Activated CD4-positive, alpha-beta T cell treated with anti-CD3 and anti-CD28 coated beads for 1 hour (primary cell): ENCODE results near the gene ZNF32.
"Not testable (repeated sequence)": the region's sequence is repeated elsewhere in the genome, so short reads cannot be mapped to it uniquely, and the experiment has no call there.

Experiments used
- DNase-seq: peaks from one replicate; pipeline ENCODE4 v3.0.0-alpha.2; 2020

Gene ZNF32

GRCh38 chr10:43679509-43679908, 30.8 kb upstream of the ZNF32 start:
- DNase-seq, result no peak

GRCh38 chr10:43678654-43679053, 30.0 kb upstream of the ZNF32 start:
- DNase-seq, result no peak

- DNase-seq, result no peak
Measured at GRCh38 chr10:43676901-43677300, 28.2 kb upstream of the ZNF32 start.

- no peak for DNase-seq
Measured at GRCh38 chr10:43676331-43676730, 27.6 kb upstream of the ZNF32 start.

GRCh38 chr10:43674553-43675210, 26.0 kb upstream of the ZNF32 start:
- no peak for DNase-seq

- DNase-seq, result no peak
Measured at GRCh38 chr10:43673471-43673870, 24.8 kb upstream of the ZNF32 start.

- DNase-seq, result no peak
Measured at GRCh38 chr10:43671659-43672531, 23.2 kb upstream of the ZNF32 start.

GRCh38 chr10:43669386-43669785, 20.7 kb upstream of the ZNF32 start:
- DNase-seq, result no peak

- DNase-seq, result no peak
Measured at GRCh38 chr10:43667761-43668386, 19.2 kb upstream of the ZNF32 start.

- no peak for DNase-seq
Measured at GRCh38 chr10:43667317-43667731, 18.6 kb upstream of the ZNF32 start.

- DNase-seq, result no peak
Measured at GRCh38 chr10:43666552-43666951, 17.9 kb upstream of the ZNF32 start.

- DNase-seq, result no peak
Measured at GRCh38 chr10:43665054-43665453, 16.4 kb upstream of the ZNF32 start.

- DNase-seq, result no peak
Measured at GRCh38 chr10:43658227-43658626, 9.5 kb upstream of the ZNF32 start.

- DNase-seq, result no peak
Measured at GRCh38 chr10:43655311-43655710, 6.6 kb upstream of the ZNF32 start.

GRCh38 chr10:43653746-43654145, 5.1 kb upstream of the ZNF32 start:
- DNase-seq, result no peak

- DNase-seq, result no peak
Measured at GRCh38 chr10:43649185-43649523, 473 bp upstream of the ZNF32 start.

GRCh38 chr10:43648095-43648397, 635 bp downstream of the ZNF32 start:
- DNase-seq, result no peak

- no peak for DNase-seq
Measured at GRCh38 chr10:43647576-43647975, 1.1 kb downstream of the ZNF32 start.

GRCh38 chr10:43645866-43646265, 2.8 kb downstream of the ZNF32 start:
- DNase-seq, result no peak

GRCh38 chr10:43644252-43644651, 4.4 kb downstream of the ZNF32 start:
- DNase-seq, result no peak

- no peak for DNase-seq
Measured at GRCh38 chr10:43640603-43641002, 8.1 kb downstream of the ZNF32 start.

- DNase-seq, result not testable (repeated sequence)
Measured at GRCh38 chr10:43635816-43636215, 12.9 kb downstream of the ZNF32 start.

- DNase-seq, result no peak
Measured at GRCh38 chr10:43628956-43629355, 19.7 kb downstream of the ZNF32 start.

- no peak for DNase-seq
Measured at GRCh38 chr10:43627942-43628341, 20.7 kb downstream of the ZNF32 start.
